WERI-Rb-1 (cell line): ENCODE measurements around the gene SERPINB13.

ENCODE experiments used
- DNase-seq: peaks from one replicate; pipeline ENCODE4 v3.0.0-alpha.2; 2020
- H3K27ac ChIP-seq: fragments of 250-450 bp; sonication (Bioruptor Pico); 2 replicates; pipeline ENCODE4 v1.5.1; 2020; ENCODE audit warnings: mild to moderate bottlenecking, moderate library complexity
- H3K27me3 ChIP-seq: fragments of 250-450 bp; sonication (Bioruptor Pico); 2 replicates; pipeline ENCODE4 v1.5.1; 2021; ENCODE audit warnings: mild to moderate bottlenecking, low read depth, moderate library complexity; ENCODE audit not compliant: insufficient read depth, severe bottlenecking
- H3K36me3 ChIP-seq: fragments of 250-450 bp; sonication (Bioruptor Pico); 2 replicates; pipeline ENCODE4 v1.5.1; 2020; ENCODE audit warnings: mild to moderate bottlenecking, moderate library complexity
- H3K4me3 ChIP-seq: 2 replicates; pipeline ENCODE4 v1.5.1; 2011; ENCODE audit warnings: low read depth, mild to moderate bottlenecking, control low read depth, low read length
- H3K9me3 ChIP-seq: fragments of 250-450 bp; sonication (Bioruptor Pico); 2 replicates; pipeline ENCODE4 v1.5.1; 2021; ENCODE audit warnings: mild to moderate bottlenecking, moderate library complexity; ENCODE audit not compliant: severe bottlenecking
- TF ChIP-seq, protein P1 (sequence below): IDR thresholded peaks from 2 replicates; pipeline ENCODE4 v1.5.1; 2011; ENCODE audit warnings: low read depth, mild to moderate bottlenecking, control low read depth, inconsistent platforms, low read length

Gene SERPINB13

GRCh38 chr18:63586966-63587365, at the start of gene SERPINB13:
Gene SERPINB13 (plus strand): TSS chr18:63587343. CDS start chr18:63588668, 1,325 bp downstream.
- Histone ChIP-seq H3K9me3 (peaks cover 2% of the 10 kb centered on the region), H3K4me3 (no peak within 1 kb of the TSS), H3K27me3 (no peaks in the 10 kb centered on the region), H3K27ac (no peak within 1 kb of the TSS), H3K36me3 (no peaks in the 10 kb centered on the region)
- no peak for DNase-seq
- TF ChIP-seq, protein P1, sequence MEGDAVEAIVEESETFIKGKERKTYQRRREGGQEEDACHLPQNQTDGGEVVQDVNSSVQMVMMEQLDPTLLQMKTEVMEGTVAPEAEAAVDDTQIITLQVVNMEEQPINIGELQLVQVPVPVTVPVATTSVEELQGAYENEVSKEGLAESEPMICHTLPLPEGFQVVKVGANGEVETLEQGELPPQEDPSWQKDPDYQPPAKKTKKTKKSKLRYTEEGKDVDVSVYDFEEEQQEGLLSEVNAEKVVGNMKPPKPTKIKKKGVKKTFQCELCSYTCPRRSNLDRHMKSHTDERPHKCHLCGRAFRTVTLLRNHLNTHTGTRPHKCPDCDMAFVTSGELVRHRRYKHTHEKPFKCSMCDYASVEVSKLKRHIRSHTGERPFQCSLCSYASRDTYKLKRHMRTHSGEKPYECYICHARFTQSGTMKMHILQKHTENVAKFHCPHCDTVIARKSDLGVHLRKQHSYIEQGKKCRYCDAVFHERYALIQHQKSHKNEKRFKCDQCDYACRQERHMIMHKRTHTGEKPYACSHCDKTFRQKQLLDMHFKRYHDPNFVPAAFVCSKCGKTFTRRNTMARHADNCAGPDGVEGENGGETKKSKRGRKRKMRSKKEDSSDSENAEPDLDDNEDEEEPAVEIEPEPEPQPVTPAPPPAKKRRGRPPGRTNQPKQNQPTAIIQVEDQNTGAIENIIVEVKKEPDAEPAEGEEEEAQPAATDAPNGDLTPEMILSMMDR: no peak

- Histone ChIP-seq H3K4me3 (no peak overlapping the region), H3K27me3 (no peaks in the 10 kb centered on the region), H3K9me3 (no peaks in the 10 kb centered on the region), H3K27ac (no peak overlapping the region), H3K36me3 (no peaks in the 10 kb centered on the region)
- TF ChIP-seq, protein P1: no peak
- DNase-seq: no peak
These were observed 47.1 kb upstream of the SERPINB13 start for GRCh38 chr18:63539904-63540510.

GRCh38 chr18:63542069-63542468, 45.1 kb upstream of the SERPINB13 start, which contains the start of gene SERPINB12:
Gene SERPINB12 (plus strand): TSS chr18:63542369. CDS start chr18:63556160, 13,791 bp downstream.
- TF ChIP-seq, protein P1: no peak
- no peak for DNase-seq

GRCh38 chr18:63544017-63544416, 43.1 kb upstream of the SERPINB13 start:
- no peaks in the 10 kb centered on the region for H3K9me3 ChIP-seq
- TF ChIP-seq, protein P1: no peak
- no peak overlapping the region for H3K4me3 ChIP-seq
- DNase-seq: no peak
- no peaks in the 10 kb centered on the region for H3K36me3 ChIP-seq
- no peaks in the 10 kb centered on the region for H3K27me3 ChIP-seq
- H3K27ac ChIP-seq: no peak overlapping the region

More at GRCh38 chr18:63542069-63542468, 45.1 kb upstream of the SERPINB13 start, which contains the start of gene SERPINB12:
- Histone ChIP-seq H3K36me3 (no peaks in the 10 kb centered on the region), H3K27me3 (no peaks in the 10 kb centered on the region), H3K4me3 (no peak within 1 kb of the TSS), H3K9me3 (no peaks in the 10 kb centered on the region), H3K27ac (no peak within 1 kb of the TSS)

- Histone ChIP-seq H3K27ac (no peak overlapping the region), H3K9me3 (no peaks in the 10 kb centered on the region), H3K36me3 (no peaks in the 10 kb centered on the region), H3K27me3 (no peaks in the 10 kb centered on the region), H3K4me3 (no peak overlapping the region)
- DNase-seq: no peak
- TF ChIP-seq, protein P1: no peak
These were observed 42.1 kb upstream of the SERPINB13 start for GRCh38 chr18:63545000-63545399.

GRCh38 chr18:63550068-63550467, 37.1 kb upstream of the SERPINB13 start:
- Histone ChIP-seq H3K27ac (no peak overlapping the region), H3K36me3 (no peaks in the 10 kb centered on the region), H3K9me3 (no peaks in the 10 kb centered on the region), H3K4me3 (no peak overlapping the region), H3K27me3 (no peaks in the 10 kb centered on the region)
- DNase-seq: no peak
- TF ChIP-seq, protein P1: no peak
